Fibroblast of the conjunctiva (primary cell): ENCODE data around the gene RBM38.
A peak's percentile ranks its signal among the peaks of the same experiment; 100 is the strongest.

Experiments
- DNase-seq: peaks from one replicate; pipeline ENCODE4 v3.0.0-alpha.2; 2010; ENCODE audit warnings: low read depth

The RBM38 gene

DNA sequence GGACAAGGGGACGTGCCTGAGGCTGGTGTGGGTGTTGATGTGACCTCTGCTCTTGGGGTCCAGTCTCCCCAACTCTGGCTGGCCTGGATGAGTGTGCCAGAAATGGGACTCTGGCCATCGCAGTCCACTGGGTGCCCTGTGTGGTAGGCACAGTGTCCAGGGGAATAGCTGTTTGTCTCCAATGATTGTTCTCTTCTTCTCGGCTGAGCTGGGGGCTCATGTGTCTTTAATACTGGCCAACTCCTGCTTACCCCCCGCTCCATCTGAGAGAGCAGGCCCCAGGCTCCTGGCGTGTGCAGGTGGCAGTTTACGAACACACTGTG, 45.0 kb downstream of the RBM38 start:
- DNase-seq: no peak

DNA sequence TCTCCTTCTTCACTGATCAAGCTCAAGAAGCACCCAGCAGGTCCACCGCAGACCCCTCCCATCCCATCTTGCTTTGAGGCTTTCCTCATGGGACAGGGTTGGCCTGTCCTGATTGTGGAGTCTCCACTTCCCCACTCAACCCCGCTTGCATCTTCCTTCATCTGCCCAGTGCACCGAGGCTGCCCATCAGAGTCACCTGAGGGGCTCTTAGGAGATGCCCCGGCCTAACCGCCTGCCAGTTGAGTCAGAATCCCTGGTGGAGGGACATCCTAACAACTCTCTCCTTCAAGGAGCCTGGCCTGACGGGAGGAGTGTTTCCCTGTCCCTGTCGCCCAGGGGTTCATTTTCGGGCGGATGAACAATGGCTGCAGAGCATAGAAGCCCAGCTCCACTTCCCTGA, 46.1 kb downstream of the RBM38 start:
- no peak for DNase-seq

GRCh38 chr20:57437672-57438330, 46.6 kb downstream of the RBM38 start:
- DNase-seq: no peak

- DNase-seq: no peak
These were observed 47.4 kb downstream of the RBM38 start for GRCh38 chr20:57438552-57438951.

DNA sequence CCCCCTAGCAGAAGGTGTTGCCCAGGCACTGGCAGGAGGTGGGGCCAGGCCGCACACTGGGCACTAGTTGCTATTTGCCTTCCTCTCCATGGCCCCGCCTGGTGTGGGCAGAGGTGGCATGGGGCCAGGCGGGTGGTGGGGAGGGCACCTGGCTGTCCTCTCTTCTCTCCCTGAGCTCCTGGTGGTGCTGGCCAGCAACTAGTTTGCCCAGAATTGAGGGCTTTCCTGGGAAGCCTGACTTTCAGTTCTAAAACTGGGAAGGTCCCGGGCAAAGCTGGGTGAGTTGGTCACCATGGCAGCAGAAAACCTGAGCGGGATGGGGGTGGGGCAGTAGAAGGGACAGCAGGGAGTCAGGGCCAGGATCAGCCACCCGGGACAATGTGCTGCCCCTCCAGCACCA, 48.2 kb downstream of the RBM38 start:
- DNase-seq: no peak

GRCh38 chr20:57439993-57440392, 48.8 kb downstream of the RBM38 start:
- no peak for DNase-seq

GRCh38 chr20:57440678-57441509, 49.7 kb downstream of the RBM38 start:
- peak; percentile 26 for DNase-seq

DNA sequence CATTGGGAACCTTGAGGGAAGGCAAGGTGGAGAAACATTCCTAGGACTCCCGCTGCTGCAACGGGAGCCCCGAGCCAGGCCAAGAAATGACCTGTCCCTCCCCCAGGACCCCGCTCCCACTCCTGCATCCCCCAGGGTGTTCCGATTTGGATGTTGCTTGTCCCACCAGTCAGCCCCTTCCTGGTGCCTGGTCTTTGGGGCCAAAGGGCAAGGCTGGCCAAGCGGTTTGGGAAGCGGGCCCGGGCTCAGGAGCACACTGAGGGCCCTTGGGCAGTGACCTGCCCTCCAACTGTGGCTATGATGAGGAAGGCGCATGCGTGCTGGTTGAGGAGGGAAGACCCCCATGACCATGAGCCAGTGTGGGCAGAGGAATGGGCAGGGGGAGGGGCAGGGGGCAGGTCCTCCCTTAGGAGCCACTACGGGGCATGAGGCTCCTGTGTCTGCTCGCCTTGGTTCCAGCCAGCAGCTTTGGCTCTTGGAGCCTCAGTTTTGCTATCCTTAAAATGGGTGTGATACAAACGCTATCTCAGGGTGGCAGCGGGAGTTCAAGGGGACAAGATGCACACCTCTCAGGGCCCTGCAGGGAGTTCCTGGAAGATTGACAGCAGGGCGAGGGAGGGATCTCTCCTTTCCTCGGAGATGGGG, 50.4 kb downstream of the RBM38 start:
- no peak for DNase-seq

- DNase-seq: no peak
These were observed 51.1 kb downstream of the RBM38 start for GRCh38 chr20:57442158-57442887.

GRCh38 chr20:57442888-57443239, 51.7 kb downstream of the RBM38 start:
- no peak for DNase-seq

GRCh38 chr20:57443349-57444265, 52.4 kb downstream of the RBM38 start:
- DNase-seq: no peak

GRCh38 chr20:57444394-57445048, 53.3 kb downstream of the RBM38 start:
- no peak for DNase-seq

DNA sequence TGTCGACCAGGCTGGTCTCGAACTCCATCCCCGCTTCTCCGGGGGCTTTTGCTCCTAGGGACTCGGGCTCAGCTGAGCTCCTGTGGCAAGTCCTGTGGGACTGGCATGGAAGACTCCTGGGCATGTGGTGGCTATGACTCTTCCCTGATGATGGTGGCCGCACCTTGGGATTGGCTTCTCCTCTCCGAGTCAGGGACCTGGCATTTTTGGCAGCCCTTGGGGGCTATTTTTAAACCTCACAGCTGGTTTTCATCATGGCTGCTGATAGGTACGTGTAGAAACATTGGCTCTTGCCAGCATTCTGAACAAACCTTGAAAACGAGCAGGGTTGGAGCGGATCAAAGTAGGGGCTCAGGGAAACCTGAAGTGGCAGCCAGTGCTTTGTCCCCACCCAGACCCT, 54.1 kb downstream of the RBM38 start:
- DNase-seq: no peak

DNA sequence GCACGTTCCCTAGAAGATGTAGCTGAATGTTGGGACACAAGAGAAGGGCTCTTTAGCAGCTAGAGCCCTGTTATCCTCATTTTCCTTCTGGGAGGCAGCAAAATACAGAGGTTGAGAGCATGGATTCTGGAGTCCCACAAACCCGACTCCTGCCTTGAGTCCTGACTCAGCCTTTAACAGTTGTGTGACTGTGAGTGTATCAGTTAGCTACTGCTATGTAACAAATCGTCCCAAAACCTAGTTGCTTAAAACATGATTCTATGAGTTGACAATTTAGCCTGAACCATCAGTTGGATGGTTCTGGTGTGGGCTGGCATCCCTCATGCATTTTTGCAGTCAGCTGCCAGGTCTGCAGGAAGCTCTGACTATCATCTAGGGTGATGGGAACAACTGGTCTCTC, 54.6 kb downstream of the RBM38 start:
- no peak for DNase-seq

DNA sequence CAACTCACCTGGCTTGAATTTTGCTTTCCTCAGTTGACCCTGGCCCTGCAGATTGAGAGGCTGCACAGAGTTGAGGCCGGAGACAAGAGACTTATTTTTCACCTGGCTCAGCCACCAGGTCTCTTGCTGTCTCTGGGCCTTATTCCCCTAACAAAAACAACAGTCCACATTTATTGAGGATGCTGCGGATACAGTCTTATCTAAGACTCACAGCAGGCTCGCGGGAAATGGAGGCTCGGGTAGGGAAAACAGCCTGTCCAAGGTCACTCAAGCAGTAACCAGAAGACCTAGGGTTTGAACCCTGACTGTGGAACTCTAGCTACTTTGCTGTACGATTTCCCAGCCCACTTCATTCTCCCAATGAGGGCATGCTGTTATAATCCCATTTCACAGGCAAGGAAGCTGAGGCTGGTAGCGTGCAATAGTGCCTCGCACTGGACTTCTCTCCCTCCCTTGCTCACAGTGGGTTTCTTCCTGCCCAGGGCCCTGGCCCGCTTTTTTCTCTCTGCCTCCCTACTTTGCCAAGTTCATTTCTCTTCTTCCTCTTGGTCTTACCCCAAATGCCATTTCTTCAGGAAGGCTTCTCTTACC, 57.7 kb downstream of the RBM38 start:
- DNase-seq: no peak

DNA sequence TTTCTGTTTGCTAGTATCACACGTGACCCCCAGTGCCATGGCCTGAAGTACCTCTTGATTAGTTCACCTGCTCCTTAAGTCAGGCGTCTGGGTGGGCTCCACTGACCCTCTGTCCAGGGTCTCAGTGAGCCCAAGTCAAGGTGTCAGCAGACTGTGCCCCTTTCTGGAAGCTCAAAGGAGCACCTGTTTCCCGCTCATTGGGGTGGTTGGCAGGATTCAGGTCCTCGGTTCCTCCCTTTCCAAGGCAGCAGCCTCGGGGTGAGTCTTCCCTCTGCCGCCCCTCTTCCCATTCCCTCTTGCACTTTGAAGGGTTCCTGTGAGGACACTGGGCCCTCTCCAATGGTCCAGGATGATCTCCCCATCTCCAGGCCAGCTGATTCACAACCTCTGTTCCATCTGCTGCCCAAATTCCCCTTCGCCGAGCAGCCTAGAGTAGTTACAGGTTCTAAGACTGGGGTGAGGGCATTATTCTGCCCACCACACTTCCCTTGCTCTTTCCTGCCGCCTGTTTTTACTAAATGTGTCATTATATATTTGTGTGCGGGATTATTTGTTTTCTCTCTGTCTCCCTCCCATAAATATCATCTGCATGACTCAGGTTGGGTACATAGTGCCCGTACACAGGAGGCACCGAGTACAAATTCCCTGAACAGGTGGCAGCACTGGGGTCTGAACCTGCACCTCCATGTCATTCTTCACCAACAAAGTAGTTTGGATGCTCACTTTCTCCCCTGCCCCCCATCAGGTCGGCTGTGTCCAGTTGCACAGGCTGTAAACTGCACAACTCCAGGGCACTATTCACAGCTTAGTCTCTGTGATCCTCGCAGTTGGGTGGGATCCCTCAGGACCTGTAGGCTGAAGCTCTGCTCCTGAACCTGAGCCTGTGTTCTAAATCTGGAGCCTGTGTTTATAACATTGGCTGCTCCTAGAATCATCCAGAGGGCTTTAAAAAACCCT, 58.5 kb downstream of the RBM38 start:
- no peak for DNase-seq

- no peak for DNase-seq
These were observed 59.2 kb downstream of the RBM38 start for GRCh38 chr20:57450419-57450818.

GRCh38 chr20:57450931-57451330, 59.7 kb downstream of the RBM38 start:
- DNase-seq: no peak

GRCh38 chr20:57451431-57451794, 60.2 kb downstream of the RBM38 start:
- no peak for DNase-seq
